ENCODE data around the gene MRPS2.
"Not testable (repeated sequence)": the region's sequence is repeated elsewhere in the genome, so short reads cannot be mapped to it uniquely, and the experiment has no call there.

The MRPS2 gene

GRCh38 chr9:135534826-135535225 is 34.3 kb downstream of the MRPS2 start:
- not testable (repeated sequence) for DNase-seq

GRCh38 chr9:135535631-135536030 is 35.1 kb downstream of the MRPS2 start:
- not testable (repeated sequence) for DNase-seq

GRCh38 chr9:135536216-135536615 is 35.7 kb downstream of the MRPS2 start:
- DNase-seq = no peak

GRCh38 chr9:135543262-135543894 is 42.9 kb downstream of the MRPS2 start:
- not testable (repeated sequence) for DNase-seq

- no peak for DNase-seq
These were observed 44.6 kb downstream of the MRPS2 start for GRCh38 chr9:135544981-135545635.

GRCh38 chr9:135545646-135546176 is 45.2 kb downstream of the MRPS2 start, which contains the start of gene OBP2A:
Gene OBP2A (plus strand): TSS chr9:135546126. CDS start chr9:135546181, 55 bp downstream.
- not testable (repeated sequence) for DNase-seq

- not testable (repeated sequence) for DNase-seq
These were observed 46.5 kb downstream of the MRPS2 start for GRCh38 chr9:135546792-135547617.

GRCh38 chr9:135547756-135548736 is 47.6 kb downstream of the MRPS2 start:
- DNase-seq = no peak

- DNase-seq = not testable (repeated sequence)
These were observed 49.2 kb downstream of the MRPS2 start for GRCh38 chr9:135549478-135550343.

GRCh38 chr9:135550344-135550918 is 49.9 kb downstream of the MRPS2 start:
- DNase-seq = no peak

GRCh38 chr9:135551031-135551430 is 50.5 kb downstream of the MRPS2 start:
- no peak for DNase-seq

- no peak for DNase-seq
These were observed 51.0 kb downstream of the MRPS2 start for GRCh38 chr9:135551456-135551855.

- DNase-seq = no peak
These were observed 51.7 kb downstream of the MRPS2 start for GRCh38 chr9:135552021-135552697.

GRCh38 chr9:135552698-135553171 is 52.3 kb downstream of the MRPS2 start:
- DNase-seq = no peak

Data from NCI-H446 treated with DMSO at 0.1 percent for 48 hours (cell line).